ENCODE results near the gene B2M. TPM values are rescaled to one million over a fixed set of nuclear protein-coding genes. Genes with fewer than 3 reads are reported as not detected.

The B2M gene
- total and polyA plus RNA-seq, 2 of the 8 experiments (the other 6 are each of a cell fraction or from before 2014, with no cell fraction given), result 78.9 to 907 TPM

- H3K79me1 ChIP-seq (ENCODE audit: low read depth, low read length), result no peaks in the 10 kb centered on the region
- no peak overlapping the region for H2AK5ac ChIP-seq (ENCODE audit: low read depth, low read length)
- no peak overlapping the region for H3K18ac ChIP-seq (ENCODE audit: extremely low read depth, low read length)
- no peak overlapping the region for H3K23ac ChIP-seq (ENCODE audit: insufficient read length)
- H2BK5ac ChIP-seq (ENCODE audit: low read depth, low read length), result no peak overlapping the region
- no peak for TF ChIP-seq BRCA1 (IDR thresholded peaks at IDR 0.05; ENCODE audit: low read depth, low read length)
- TF ChIP-seq HDAC6 (IDR thresholded peaks at IDR 0.05; ENCODE audit: low read depth, low read length), result no peak
- TF ChIP-seq SIN3A (conservative IDR thresholded peaks at IDR 0.05 in 1 of 2, IDR thresholded peaks at IDR 0.05 in 1 of 2; ENCODE audit: low read depth in 1 of 2, low read length in 2 of 2), result no peak
- TF ChIP-seq POLR2A (IDR thresholded peaks at IDR 0.05; ENCODE audit: control extremely low read depth in 1 of 2, low read depth in 2 of 2, low read length in 2 of 2), result no peak
- no peak for TF ChIP-seq RNF2 (IDR thresholded peaks at IDR 0.05; ENCODE audit: borderline replicate concordance, low read depth, low read length, missing control alignments, poor library complexity, severe bottlenecking)
- no peak for TF ChIP-seq RAD21 (IDR thresholded peaks at IDR 0.05 in 1 of 2, conservative IDR thresholded peaks at IDR 0.05 in 1 of 2; ENCODE audit: low read depth in 2 of 2, low read length in 2 of 2)
- no peak for TF ChIP-seq EGR1 (IDR thresholded peaks at IDR 0.05; ENCODE audit: borderline replicate concordance, low read depth, low read length)
- TF ChIP-seq, protein P1, sequence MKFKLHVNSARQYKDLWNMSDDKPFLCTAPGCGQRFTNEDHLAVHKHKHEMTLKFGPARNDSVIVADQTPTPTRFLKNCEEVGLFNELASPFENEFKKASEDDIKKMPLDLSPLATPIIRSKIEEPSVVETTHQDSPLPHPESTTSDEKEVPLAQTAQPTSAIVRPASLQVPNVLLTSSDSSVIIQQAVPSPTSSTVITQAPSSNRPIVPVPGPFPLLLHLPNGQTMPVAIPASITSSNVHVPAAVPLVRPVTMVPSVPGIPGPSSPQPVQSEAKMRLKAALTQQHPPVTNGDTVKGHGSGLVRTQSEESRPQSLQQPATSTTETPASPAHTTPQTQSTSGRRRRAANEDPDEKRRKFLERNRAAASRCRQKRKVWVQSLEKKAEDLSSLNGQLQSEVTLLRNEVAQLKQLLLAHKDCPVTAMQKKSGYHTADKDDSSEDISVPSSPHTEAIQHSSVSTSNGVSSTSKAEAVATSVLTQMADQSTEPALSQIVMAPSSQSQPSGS (IDR thresholded peaks at IDR 0.05; ENCODE audit: low read length), result no peak
- H3K4me1 ChIP-seq (replicated peaks in 1 of 4; ENCODE audit: control insufficient read depth in 3 of 4, insufficient read depth in 4 of 4, low read length in 3 of 4), result no peaks in the 10 kb centered on the region
- no peak overlapping the region for H2BK12ac ChIP-seq (ENCODE audit: low read depth, low read length)
- 93% methylated on average over 1 of the region's 1 CpG; no CpG with 5 or more reads in 1 of the 2 experiments for WGBS, 2 experiments (ENCODE audit: extremely low coverage in 1 of 2, insufficient coverage in 1 of 2, insufficient read length in 1 of 2, insufficient replicate concordance in 2 of 2, low coverage in 1 of 2, low lambda C conversion rate in 2 of 2, missing lambda C conversion rate in 1 of 2)
- no peak overlapping the region for H4K8ac ChIP-seq (ENCODE audit: extremely low read depth, insufficient read depth, low read length)
- no peak overlapping the region for H2BK20ac ChIP-seq (ENCODE audit: low read length)
- FAIRE-seq (no peak), DNase-seq (ENCODE audit: low read depth in 1 of 2, low spot score in 2 of 2) (no peak)
- H3K14ac ChIP-seq (ENCODE audit: insufficient read length), result no peak overlapping the region
- no peak overlapping the region for H3K4ac ChIP-seq (replicated peaks; ENCODE audit: insufficient read length, low read depth, low read length)
- H4K20me1 ChIP-seq (replicated peaks in 1 of 2; ENCODE audit: control insufficient read depth in 1 of 2, insufficient read depth in 2 of 2, low read length in 2 of 2), result no peaks in the 10 kb centered on the region
- H2AFZ ChIP-seq (ENCODE audit: low read length), result no peak overlapping the region
- H3K9ac ChIP-seq (replicated peaks in 1 of 4; ENCODE audit: extremely low read depth in 1 of 4, low read depth in 3 of 4, low read length in 3 of 4), result no peak overlapping the region
- H3K27me3 ChIP-seq (replicated peaks in 1 of 4; ENCODE audit: control insufficient read depth in 3 of 4, extremely low read depth in 1 of 4, insufficient read depth in 3 of 4, low read length in 3 of 4), result no peaks in the 10 kb centered on the region
- no peak overlapping the region for H2BK15ac ChIP-seq (ENCODE audit: low read length)
- CTCF ChIA-PET (ENCODE audit: partially characterized antibody), result interaction anchor here (0.5 to 1.5 kb wide), 3 partner anchors 18 to 46 kb away, joined by 4 to 5 read pairs (median 4); partner anchors contain the start of genes PATL2 and SPG11
- no peaks in the 10 kb centered on the region for H3K23me2 ChIP-seq (ENCODE audit: low read depth, low read length)
- H3K27ac ChIP-seq (ENCODE audit: low read depth, low read length), result no peak overlapping the region
- no peaks in the 10 kb centered on the region for H3K79me2 ChIP-seq (ENCODE audit: control insufficient read depth in 1 of 2, insufficient read depth in 2 of 2, low read length in 2 of 2)
- H3K36me3 ChIP-seq (ENCODE audit: control insufficient read depth in 2 of 4, insufficient read depth in 4 of 4, low read length in 3 of 4), result no peaks in the 10 kb centered on the region
- no peak overlapping the region for H2BK120ac ChIP-seq (replicated peaks; ENCODE audit: low read depth, low read length)
- H3K9me3 ChIP-seq (ENCODE audit: insufficient read depth in 2 of 2, low read depth in 1 of 2, low read length in 1 of 2), result no peaks in the 10 kb centered on the region; a peak in 1 of 4 replicates
- no peak overlapping the region for H3K4me3 ChIP-seq (ENCODE audit: extremely low read depth in 1 of 4, insufficient read depth in 2 of 4, low read depth in 3 of 4, low read length in 4 of 4)
- H4K91ac ChIP-seq (replicated peaks; ENCODE audit: insufficient read length, low read length), result no peak overlapping the region
- no peak overlapping the region for H4K5ac ChIP-seq (ENCODE audit: insufficient read length, low read depth, low read length)
- no peak overlapping the region for H3K4me2 ChIP-seq (ENCODE audit: insufficient read depth in 1 of 2, low read depth in 2 of 2, low read length in 2 of 2)
- POLR2A ChIA-PET (ENCODE audit: partially characterized antibody), result interaction anchor here (1.5 kb wide), 2 partner anchors 19 to 29 kb away, joined by 4 to 6 read pairs; partner anchors contain the start of genes B2M, PATL2 and SPG11
- no peak overlapping the region for H3K56ac ChIP-seq (replicated peaks; ENCODE audit: insufficient read length, low read depth, low read length)
Observed at GRCh38 chr15:44692659-44693058, 18.7 kb upstream of the B2M start.

Measured in H1 (cell line).